ENCODE results near the gene EIF2AK2. TPM values are rescaled to one million over a fixed set of nuclear protein-coding genes. Genes with fewer than 3 reads are reported as not detected.
"Not testable (repeated sequence)": the region's sequence is repeated elsewhere in the genome, so short reads cannot be mapped to it uniquely, and the experiment has no call there.

The EIF2AK2 gene
- total RNA-seq, 6 donors from 2014 or later = 20.8 to 42.3 (median 29.5) TPM

DNA sequence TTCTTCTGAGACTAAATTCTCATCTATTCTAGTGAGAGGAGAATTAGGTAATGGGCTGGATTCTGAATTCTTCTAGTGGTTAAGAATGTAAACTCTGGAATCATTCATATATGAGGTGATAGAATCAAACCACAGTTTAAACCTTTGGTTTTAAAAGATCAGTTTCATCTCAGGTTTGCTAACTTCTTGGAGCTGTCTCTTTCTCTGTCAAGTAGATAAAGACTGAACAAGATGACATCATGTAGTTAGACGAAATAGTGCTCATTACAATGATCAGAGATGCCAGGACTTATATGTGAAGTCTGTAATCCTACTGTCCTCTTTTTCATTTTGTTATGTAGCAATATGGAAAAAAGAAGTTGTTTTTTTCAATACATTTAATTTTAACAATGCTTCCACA is 44.4 kb upstream of the EIF2AK2 start:
- Histone ChIP-seq H3K27ac (no peak overlapping the region), H3K27me3 (no peaks in the 10 kb centered on the region), H3K9me3 (no peaks in the 10 kb centered on the region), H3K4me3 (no peak overlapping the region), H3K36me3 (peaks cover 4 to 64% (median 36%) of the 10 kb centered on the region in 4 donors), H3K4me1 (peaks cover 7 to 17% (median 13%) of the 10 kb centered on the region in 4 donors)
- DNase-seq = no peak
- 81 to 98% methylated on average over 1 of the region's 1 CpG for WGBS, 2 donors
- TF ChIP-seq POLR2AphosphoS5 (IDR thresholded peaks at IDR 0.05) = no peak
- no peak for TF ChIP-seq POLR2A (IDR thresholded peaks at IDR 0.05)
- TF ChIP-seq CTCF (IDR thresholded peaks at IDR 0.05) = no peak
- no peak for TF ChIP-seq EP300 (IDR thresholded peaks at IDR 0.05)
- no peak for ATAC-seq (ENCODE audit: low FRiP score in 2 of 2)

GRCh38 chr2:37198681-37199065 is 41.9 kb upstream of the EIF2AK2 start:
- Histone ChIP-seq H3K36me3 (peaks cover 1 to 39% (median 19%) of the 10 kb centered on the region in 4 donors), H3K9me3 (no peaks in the 10 kb centered on the region), H3K27me3 (no peaks in the 10 kb centered on the region), H3K4me1 (peaks cover 7 to 17% (median 13%) of the 10 kb centered on the region in 4 donors), H3K4me3 (no peak overlapping the region), H3K27ac (no peak overlapping the region)
- DNase-seq (no peak), ATAC-seq (ENCODE audit: low FRiP score in 2 of 2) (no peak)
- WGBS, 2 donors = 80 to 86% methylated on average over 8 of the region's 8 CpGs
- no peak for TF ChIP-seq POLR2AphosphoS5 (IDR thresholded peaks at IDR 0.05)
- TF ChIP-seq CTCF (IDR thresholded peaks at IDR 0.05) = no peak
- no peak for TF ChIP-seq EP300 (IDR thresholded peaks at IDR 0.05)
- TF ChIP-seq POLR2A (IDR thresholded peaks at IDR 0.05) = no peak

GRCh38 chr2:37196320-37197195 is 39.8 kb upstream of the EIF2AK2 start, which contains the start of gene CEBPZOS:
CEBPZOS (plus strand) TSS chr2:37196496; CDS start chr2:37199705, 3,209 bp downstream.
- Histone ChIP-seq H3K4me1 (peaks cover 7 to 17% (median 13%) of the 10 kb centered on the region in 4 donors), H3K27ac (peak within 1 kb of the TSS; percentile 91 to 95 (median 94)), H3K4me3 (peak within 1 kb of the TSS; percentile 52 to 88 (median 76)), H3K36me3 (peaks cover 0 to 18% (median 5%) of the 10 kb centered on the region in 4 donors), H3K27me3 (no peaks in the 10 kb centered on the region), H3K9me3 (no peaks in the 10 kb centered on the region)
- peak; percentile 91 to 96 for ATAC-seq (ENCODE audit: low FRiP score in 2 of 2)
- peak; percentile 87 to 97 for DNase-seq
- TF ChIP-seq POLR2A (IDR thresholded peaks at IDR 0.05) (peak in 3 of 4 donors; percentile 80 to 90 (median 88)), EP300 (IDR thresholded peaks at IDR 0.05) (no peak), POLR2AphosphoS5 (IDR thresholded peaks at IDR 0.05) (peak; percentile 85 to 94), CTCF (IDR thresholded peaks at IDR 0.05) (peak in 2 of 6 experiments; percentile 5 to 43)
- 1% methylated on average over 32 to 36 of the region's 72 CpGs for WGBS, 2 donors

DNA sequence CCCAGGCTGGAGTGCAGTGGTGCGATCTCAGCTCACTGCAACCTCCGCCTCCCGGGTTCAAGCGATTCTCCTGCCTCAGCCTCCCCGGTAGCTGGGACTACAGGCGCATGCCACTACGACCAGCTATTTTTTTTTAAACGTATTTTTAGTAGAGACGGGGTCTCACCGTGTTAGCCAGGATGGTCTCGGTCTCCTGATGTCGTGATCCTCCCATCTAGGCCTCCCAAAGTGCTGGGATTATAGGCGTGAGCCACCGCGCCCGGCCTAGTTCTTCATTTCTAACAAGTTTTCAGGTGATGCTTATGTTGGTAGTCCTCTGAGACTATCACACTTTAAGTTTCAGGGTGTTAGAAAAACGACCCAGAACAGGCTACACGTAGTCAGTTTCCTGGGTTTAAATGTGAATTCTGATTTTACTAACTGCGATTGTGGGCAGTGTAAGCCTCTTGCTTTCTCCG is 39.1 kb upstream of the EIF2AK2 start:
- WGBS, 2 donors = 84 to 85% methylated on average over 20 of the region's 20 CpGs
- not testable (repeated sequence) for ATAC-seq (ENCODE audit: low FRiP score in 2 of 2); H3K27me3 ChIP-seq; H3K9me3 ChIP-seq; DNase-seq
- H3K4me3 ChIP-seq = peak overlapping the region; percentile 52 to 88 (median 76)
- peak overlapping the region; percentile 91 to 95 (median 94) for H3K27ac ChIP-seq
- H3K36me3 ChIP-seq = peaks cover 0 to 12% (median 3%) of the 10 kb centered on the region in 4 donors
- H3K4me1 ChIP-seq = peaks cover 7 to 17% (median 13%) of the 10 kb centered on the region in 4 donors

DNA sequence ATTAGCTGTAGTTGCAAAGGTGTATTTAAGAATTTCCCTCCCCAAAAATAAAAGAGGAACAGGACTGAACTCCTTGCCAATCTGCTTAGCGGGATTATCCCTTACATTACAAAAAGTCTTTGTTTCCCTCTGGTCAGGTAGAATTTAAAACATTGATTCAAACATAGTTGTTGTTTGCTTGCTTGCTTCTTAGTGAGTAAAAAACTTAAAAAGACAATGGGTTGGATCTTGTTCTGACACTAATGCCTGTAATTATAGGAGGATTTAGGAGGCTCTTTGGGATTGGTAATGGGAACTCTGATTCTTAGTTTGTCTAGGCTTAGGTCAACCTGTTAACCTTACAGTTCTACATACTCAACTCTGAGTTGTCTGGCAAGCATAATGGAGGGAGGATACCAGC is 35.8 kb upstream of the EIF2AK2 start:
- no peak for DNase-seq
- Histone ChIP-seq H3K4me1 (peaks cover 4 to 10% (median 7%) of the 10 kb centered on the region in 4 donors), H3K9me3 (no peaks in the 10 kb centered on the region), H3K36me3 (no peaks in the 10 kb centered on the region), H3K27ac (no peak overlapping the region), H3K27me3 (no peaks in the 10 kb centered on the region), H3K4me3 (no peak overlapping the region)
- 85 to 98% methylated on average over 1 of the region's 1 CpG for WGBS, 2 donors
- TF ChIP-seq POLR2A (IDR thresholded peaks at IDR 0.05) (no peak), CTCF (IDR thresholded peaks at IDR 0.05) (no peak), POLR2AphosphoS5 (IDR thresholded peaks at IDR 0.05) (no peak), EP300 (IDR thresholded peaks at IDR 0.05) (no peak)
- ATAC-seq (ENCODE audit: low FRiP score in 2 of 2) = no peak
